ENCODE results near the gene TMEM132C.

DNA sequence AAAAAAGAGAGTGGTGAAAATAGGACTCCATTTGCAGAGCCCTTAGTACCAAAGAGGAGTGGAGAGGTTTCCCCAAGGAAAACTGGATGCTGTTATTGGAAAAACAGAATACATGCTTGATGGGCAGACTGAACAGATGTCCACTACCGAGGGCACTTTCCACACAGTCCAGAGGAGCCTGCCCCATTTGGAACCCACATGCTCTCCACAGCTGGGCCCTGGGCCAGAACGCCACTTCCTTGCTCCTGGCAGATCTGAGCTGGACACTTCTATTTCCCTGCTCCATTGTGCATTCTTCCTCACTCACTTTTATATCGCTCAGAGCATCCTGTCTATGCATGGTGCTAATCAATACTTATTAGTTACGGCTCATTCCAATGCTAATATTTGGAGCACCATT lies 306.9 kb downstream of the TMEM132C start:
- no peak for TF ChIP-seq POLR2A (IDR thresholded peaks at IDR 0.05)
- TF ChIP-seq, protein P1, sequence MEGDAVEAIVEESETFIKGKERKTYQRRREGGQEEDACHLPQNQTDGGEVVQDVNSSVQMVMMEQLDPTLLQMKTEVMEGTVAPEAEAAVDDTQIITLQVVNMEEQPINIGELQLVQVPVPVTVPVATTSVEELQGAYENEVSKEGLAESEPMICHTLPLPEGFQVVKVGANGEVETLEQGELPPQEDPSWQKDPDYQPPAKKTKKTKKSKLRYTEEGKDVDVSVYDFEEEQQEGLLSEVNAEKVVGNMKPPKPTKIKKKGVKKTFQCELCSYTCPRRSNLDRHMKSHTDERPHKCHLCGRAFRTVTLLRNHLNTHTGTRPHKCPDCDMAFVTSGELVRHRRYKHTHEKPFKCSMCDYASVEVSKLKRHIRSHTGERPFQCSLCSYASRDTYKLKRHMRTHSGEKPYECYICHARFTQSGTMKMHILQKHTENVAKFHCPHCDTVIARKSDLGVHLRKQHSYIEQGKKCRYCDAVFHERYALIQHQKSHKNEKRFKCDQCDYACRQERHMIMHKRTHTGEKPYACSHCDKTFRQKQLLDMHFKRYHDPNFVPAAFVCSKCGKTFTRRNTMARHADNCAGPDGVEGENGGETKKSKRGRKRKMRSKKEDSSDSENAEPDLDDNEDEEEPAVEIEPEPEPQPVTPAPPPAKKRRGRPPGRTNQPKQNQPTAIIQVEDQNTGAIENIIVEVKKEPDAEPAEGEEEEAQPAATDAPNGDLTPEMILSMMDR (IDR thresholded peaks at IDR 0.05): no peak

Data from lower leg skin (tissue), 3 donors.